HG02970 (cell line): Measurements from ENCODE around the gene VMP1.

ENCODE experiments used
- ATAC-seq: cut with Tn5 transposase; IDR thresholded peaks from one replicate; pipeline ENCODE4 v1.9.1; 2021; ENCODE audit warnings: mild to moderate bottlenecking, moderate library complexity, moderate number of reproducible peaks; ENCODE audit not compliant: unreplicated experiment, low FRiP score

VMP1 gene

GRCh38 chr17:59707971-59708430 lies 547 bp downstream of the VMP1 start:
- no peak for ATAC-seq

DNA sequence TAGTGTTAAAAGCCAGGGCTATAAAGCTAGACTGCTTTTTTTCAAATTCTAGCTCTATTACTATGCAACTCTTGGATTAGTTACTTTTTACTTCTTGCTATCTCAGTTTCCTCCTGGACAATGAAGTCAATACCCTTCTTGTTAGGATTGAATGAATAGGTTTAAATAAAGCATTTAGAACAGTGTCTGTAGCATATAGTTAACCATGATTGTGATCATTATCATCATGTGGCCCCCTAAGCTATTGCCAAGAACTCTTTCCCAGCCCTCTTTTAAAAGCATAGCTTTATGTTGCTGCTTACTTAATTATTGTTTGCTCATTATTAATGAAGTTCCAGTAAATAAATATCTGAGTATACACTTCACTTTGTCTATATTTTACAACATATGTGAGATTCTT lies 4.5 kb downstream of the VMP1 start:
- no peak for ATAC-seq

- no peak for ATAC-seq
Observed at GRCh38 chr17:59712862-59713261, 5.4 kb downstream of the VMP1 start.

GRCh38 chr17:59714255-59714654 lies 6.8 kb downstream of the VMP1 start:
- ATAC-seq, result no peak

- ATAC-seq, result no peak
Observed at GRCh38 chr17:59716427-59716826, 9.0 kb downstream of the VMP1 start.

DNA sequence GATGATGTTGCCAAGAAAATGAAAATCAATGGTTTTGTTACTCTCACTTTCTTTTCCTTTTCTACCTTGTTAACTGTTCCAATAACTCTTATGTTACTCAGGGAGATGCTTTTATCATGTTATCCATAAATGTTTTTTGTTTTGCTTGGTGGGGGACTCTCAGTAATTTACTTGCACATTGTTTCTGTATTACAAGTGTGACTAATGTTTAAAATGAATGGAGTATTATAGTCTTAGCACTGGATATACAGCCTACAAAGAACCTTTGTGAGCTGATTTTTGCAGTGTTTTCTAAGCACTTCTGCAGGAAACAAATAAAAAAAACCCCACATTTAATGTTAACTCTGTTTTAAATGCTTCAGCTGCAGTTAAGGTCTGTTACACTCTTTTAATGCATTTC lies 12.1 kb downstream of the VMP1 start:
- ATAC-seq, result no peak

GRCh38 chr17:59722623-59723022 lies 15.2 kb downstream of the VMP1 start:
- no peak for ATAC-seq

DNA sequence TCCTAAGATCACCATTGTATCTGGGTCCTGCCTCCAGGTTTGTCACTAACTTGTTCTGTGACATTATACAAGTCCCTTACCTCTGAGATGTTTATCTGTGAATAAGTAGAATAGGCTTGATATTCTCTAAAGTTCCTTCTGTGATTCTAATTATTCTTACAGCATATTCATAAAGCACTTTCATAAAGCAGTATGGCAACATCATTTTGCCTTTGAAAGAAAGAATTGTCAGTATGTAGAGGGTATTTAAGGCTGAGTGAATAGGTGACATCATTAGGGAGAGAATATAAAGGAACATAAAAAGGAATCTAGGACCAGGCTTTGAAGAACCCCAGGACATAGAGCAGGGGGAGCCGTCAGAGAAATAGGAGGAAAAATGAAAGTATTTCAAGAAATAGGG lies 15.6 kb downstream of the VMP1 start:
- no peak for ATAC-seq

DNA sequence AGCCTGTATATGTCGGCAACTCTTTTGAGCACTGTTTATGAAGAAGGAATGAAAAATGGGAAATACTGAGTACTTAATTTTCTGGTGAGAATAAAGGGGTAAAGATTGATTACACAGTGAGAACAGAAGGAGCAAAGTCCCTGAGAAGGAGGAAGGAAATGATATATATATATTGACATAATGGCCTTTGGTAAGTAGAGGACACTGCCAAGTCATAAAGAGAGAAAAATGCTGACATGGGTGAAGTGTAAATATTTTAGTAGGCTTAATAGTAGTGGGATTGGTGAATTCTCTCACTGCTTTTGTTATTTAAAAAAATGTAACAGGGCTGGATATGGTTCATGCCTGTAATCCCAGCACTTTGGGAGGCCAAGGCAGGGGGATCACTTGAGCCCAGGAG lies 16.2 kb downstream of the VMP1 start:
- no peak for ATAC-seq

DNA sequence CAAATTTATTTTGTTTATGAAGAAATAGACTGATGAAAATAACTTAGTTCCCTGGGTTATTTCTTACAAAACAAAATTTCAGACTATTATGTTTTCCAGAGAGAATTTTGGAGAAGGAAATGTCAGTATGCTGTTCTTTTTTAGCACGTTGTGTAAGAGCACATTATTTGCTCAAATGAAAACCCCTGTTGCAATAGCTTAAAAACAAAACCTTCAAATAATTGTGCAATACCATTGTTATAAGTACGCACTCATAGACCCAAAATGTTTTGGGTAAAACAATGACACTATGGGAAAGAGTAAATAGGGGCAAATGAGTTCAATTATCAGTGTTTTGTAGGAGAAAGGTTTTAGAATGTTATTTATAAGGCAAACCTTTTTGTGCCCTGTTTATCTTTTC lies 18.2 kb downstream of the VMP1 start:
- ATAC-seq, result no peak

- ATAC-seq, result no peak
Observed at GRCh38 chr17:59727817-59728533, 20.5 kb downstream of the VMP1 start.

DNA sequence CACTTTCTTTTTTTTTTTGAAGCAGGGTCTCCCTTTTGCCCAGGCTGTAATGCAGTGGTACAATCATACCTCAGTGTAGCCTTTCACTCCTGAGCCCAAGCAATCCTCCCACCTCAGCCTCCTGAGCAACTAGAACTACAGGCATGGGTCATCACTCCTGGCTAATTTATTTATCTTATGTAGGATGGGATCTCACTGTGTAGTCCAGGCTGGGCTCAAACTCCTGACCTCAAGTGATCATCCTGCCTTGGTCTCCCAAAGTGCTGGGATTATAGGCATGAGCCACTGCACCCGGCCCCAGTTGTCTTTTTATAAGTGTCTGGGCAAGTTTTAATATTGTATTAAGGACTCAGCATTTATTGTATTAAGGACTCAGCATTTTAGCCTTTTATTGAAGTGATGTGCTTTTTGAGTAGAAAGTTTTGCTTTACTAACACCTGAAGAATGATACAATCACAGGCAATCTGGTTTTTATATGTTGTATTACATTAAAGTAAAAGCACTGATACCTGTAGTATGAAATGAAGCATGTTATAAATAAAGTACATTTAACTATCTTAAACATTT lies 22.9 kb downstream of the VMP1 start:
- no peak for ATAC-seq

DNA sequence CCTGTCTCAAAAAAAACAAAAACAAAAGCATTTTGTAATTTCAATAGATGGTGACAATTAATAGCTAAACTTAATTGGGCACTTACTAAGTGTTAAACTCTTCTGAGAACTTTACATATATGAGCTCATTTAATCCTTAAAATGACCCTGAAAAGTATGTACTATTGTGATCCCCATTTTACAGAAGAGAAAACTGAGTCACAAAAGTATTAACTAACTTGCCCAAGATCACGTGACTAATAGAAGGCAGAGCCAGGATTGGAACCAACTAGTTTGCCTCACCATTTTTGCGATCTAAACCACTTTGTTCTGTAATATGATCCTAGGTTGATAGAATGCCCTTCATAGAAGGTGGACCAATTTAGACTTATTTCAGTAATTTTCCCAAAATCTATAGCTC lies 26.2 kb downstream of the VMP1 start:
- no peak for ATAC-seq

DNA sequence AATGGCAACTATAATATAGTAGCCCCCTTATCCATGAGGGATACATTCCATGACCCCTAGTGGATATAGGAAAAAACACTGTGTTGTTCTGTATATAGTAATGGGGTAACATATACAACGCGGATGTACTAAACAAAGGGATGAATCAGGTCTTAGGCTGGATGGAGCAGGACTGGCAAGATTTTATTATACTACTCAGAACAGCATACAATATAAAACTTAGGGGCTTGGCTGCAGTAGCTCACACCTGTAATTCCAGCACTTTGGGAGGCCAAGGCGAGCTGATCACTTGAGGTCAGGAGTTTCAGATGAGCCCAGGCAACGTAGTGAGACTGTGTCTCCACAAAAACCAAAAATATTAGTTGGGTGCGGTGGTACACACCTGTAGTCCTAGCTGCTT lies 26.8 kb downstream of the VMP1 start:
- no peak for ATAC-seq

- ATAC-seq, result no peak
Observed at GRCh38 chr17:59737324-59737723, 29.9 kb downstream of the VMP1 start.

DNA sequence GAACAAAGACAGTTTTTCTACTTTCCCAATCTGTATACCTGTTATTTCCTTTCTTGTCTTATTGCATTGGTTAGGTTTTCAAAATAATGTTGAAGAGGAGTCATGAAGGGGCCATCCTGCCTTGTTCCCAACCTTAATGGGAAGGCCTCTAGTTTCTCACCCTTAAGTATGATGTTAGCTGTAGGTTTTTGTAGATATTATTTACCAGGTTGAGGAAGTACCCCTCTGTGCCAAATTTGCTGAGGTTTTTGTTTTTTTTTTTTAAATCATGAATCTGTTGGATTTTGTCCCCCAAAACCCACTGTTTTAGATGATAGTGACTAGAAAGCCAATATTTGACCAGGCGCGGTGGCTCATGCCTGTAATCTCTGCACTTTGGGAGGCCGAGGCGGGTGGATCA lies 36.4 kb downstream of the VMP1 start:
- no peak for ATAC-seq

GRCh38 chr17:59745040-59745439 lies 37.6 kb downstream of the VMP1 start:
- ATAC-seq, result no peak

GRCh38 chr17:59746849-59747445 lies 39.5 kb downstream of the VMP1 start:
- ATAC-seq, result no peak

DNA sequence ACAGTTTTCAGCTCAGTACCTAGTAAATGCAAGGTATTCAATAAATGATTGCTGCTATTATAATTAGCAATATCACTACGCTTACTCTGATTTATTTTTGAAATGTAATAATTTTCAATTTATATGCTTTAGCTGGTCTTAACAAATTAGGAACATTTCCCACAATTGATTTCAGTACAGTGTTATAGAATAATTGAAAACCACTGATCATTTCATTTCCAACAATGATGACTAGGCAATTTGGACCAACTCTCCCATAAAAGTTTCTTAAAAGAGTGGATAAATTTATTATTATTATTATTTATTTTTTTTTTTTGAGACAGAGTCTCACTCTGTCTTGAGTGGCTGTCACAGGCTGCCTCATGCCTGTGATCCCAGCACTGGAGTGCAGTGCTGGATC lies 41.1 kb downstream of the VMP1 start:
- no peak for ATAC-seq

- no peak for ATAC-seq
Observed at GRCh38 chr17:59751955-59752413, 44.5 kb downstream of the VMP1 start.

- no peak for ATAC-seq
Observed at GRCh38 chr17:59752446-59752845, 45.0 kb downstream of the VMP1 start.

DNA sequence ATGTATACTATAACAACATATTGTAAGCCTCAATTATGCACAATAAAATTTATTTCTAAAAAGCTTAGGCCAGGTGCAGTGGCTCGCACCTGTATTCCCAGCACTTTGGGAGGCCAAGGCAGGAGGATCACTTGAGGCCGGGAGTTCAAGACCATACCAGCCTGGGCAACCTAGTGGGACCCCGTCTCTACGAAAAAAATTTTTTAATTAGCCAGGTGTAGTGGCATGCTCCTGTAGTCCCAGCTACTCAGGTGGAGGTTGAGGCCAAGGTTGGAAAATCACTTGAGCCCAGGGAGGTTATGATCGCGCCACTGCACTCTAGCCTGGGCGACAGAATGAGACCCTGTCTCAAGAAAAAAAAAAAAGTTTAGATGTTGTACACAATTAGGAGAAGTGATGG lies 45.5 kb downstream of the VMP1 start:
- no peak for ATAC-seq
